ENCODE data around the gene FOXP1. TPM values are rescaled to one million over a fixed set of nuclear protein-coding genes. Genes with fewer than 3 reads are reported as not detected.
A peak's percentile ranks its signal among the peaks of the same experiment; 100 is the strongest.

The FOXP1 gene
- total and polyA plus RNA-seq, 2 of the 8 experiments (the other 6 are each of a cell fraction or from before 2014, with no cell fraction given), result 13.9 to 25.4 TPM

DNA sequence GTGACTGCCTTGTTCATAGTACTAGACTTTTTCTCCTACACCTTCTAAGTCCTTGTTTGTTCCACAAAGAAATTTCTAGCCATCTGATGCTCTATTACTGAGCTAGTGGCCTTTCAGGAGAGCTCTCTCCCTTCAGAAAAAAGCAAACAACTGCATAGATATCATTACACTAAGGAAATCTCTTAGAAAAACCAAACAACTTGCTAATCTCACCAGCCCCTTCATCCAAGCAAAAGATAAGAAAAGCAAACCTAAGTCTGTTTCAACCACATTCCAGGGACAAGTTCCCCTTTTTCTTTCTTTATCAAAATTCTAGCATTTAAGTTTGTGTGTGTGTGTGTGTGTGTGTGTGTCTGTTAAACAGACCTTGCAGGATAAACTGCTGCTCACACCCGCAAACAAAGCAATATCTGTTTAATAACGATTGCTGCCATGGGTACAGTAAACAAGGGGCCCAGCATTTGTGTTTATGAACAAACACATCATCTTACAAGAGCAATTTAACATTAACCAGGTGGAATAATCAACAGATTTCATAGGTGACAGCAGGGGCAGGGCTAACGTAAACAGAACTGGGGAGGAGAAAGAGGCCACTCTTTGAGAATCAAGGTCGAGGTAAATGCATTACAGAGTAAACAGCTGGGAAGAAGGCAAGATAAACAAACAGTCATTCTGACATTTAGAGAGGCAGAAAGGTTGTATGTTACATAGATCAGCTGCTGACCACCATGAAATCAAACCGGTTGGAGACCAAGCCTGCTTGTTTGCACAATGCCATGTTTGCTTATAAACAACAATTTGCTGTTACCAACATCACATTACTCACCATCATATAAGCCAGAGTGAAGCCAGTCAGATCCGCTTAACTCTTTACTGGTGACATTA, 375.1 kb downstream of the FOXP1 start:
- Histone ChIP-seq H3K4ac (replicated peaks; ENCODE audit: insufficient read length, low read depth, low read length) (no peak overlapping the region), H3K23me2 (ENCODE audit: low read depth, low read length) (no peaks in the 10 kb centered on the region), H3K4me2 (ENCODE audit: insufficient read depth in 1 of 2, low read depth in 2 of 2, low read length in 2 of 2) (0 out of 4 replicates have a peak overlapping the region, but pooled peaks have one; percentile 4 to 39), H4K8ac (ENCODE audit: extremely low read depth, insufficient read depth, low read length) (no peak overlapping the region), H3K9ac (replicated peaks in 1 of 4; ENCODE audit: extremely low read depth in 1 of 4, low read depth in 3 of 4, low read length in 3 of 4) (no peak overlapping the region), H3K4me3 (ENCODE audit: extremely low read depth in 1 of 4, insufficient read depth in 2 of 4, low read depth in 3 of 4, low read length in 4 of 4) (no peak overlapping the region), H3K23ac (ENCODE audit: insufficient read length) (peak overlapping the region; percentile 75), H2BK5ac (ENCODE audit: low read depth, low read length) (no peak overlapping the region), H3K27me3 (replicated peaks in 1 of 4; ENCODE audit: control insufficient read depth in 3 of 4, extremely low read depth in 1 of 4, insufficient read depth in 3 of 4, low read length in 3 of 4) (no peaks in the 10 kb centered on the region), H4K5ac (ENCODE audit: insufficient read length, low read depth, low read length) (no peak overlapping the region), H4K20me1 (replicated peaks in 1 of 2; ENCODE audit: control insufficient read depth in 1 of 2, insufficient read depth in 2 of 2, low read length in 2 of 2) (peaks cover 2% of the 10 kb centered on the region in 2 experiments), H2BK120ac (replicated peaks; ENCODE audit: low read depth, low read length) (no peak overlapping the region), H3K27ac (ENCODE audit: low read depth, low read length) (no peak overlapping the region), H2BK15ac (ENCODE audit: low read length) (no peak overlapping the region), H3K4me1 (replicated peaks in 1 of 4; ENCODE audit: control insufficient read depth in 3 of 4, insufficient read depth in 4 of 4, low read length in 3 of 4) (peaks cover 2 to 18% (median 11%) of the 10 kb centered on the region in 4 experiments; a peak in 6 of 7 replicates), H3K14ac (ENCODE audit: insufficient read length) (no peak overlapping the region), H3K9me3 (ENCODE audit: insufficient read depth in 2 of 2, low read depth in 1 of 2, low read length in 1 of 2) (no peaks in the 10 kb centered on the region), H3K18ac (ENCODE audit: extremely low read depth, low read length) (no peak overlapping the region), H4K91ac (replicated peaks; ENCODE audit: insufficient read length, low read length) (no peak overlapping the region), H3K79me2 (ENCODE audit: control insufficient read depth in 1 of 2, insufficient read depth in 2 of 2, low read length in 2 of 2) (peaks cover 0 to 42% of the 10 kb centered on the region in 2 experiments; a peak in 3 of 4 replicates), H3K79me1 (ENCODE audit: low read depth, low read length) (peaks cover 4% of the 10 kb centered on the region), H2BK20ac (ENCODE audit: low read length) (no peak overlapping the region), H2AK5ac (ENCODE audit: low read depth, low read length) (no peak overlapping the region), H3K36me3 (ENCODE audit: control insufficient read depth in 2 of 4, insufficient read depth in 4 of 4, low read length in 3 of 4) (no peaks in the 10 kb centered on the region), H3K56ac (replicated peaks; ENCODE audit: insufficient read length, low read depth, low read length) (no peak overlapping the region), H2AFZ (ENCODE audit: low read length) (no peak overlapping the region), H2BK12ac (ENCODE audit: low read depth, low read length) (no peak overlapping the region)
- TF ChIP-seq SIN3A (conservative IDR thresholded peaks at IDR 0.05 in 1 of 2, IDR thresholded peaks at IDR 0.05 in 1 of 2; ENCODE audit: low read depth in 1 of 2, low read length in 2 of 2), result 0 out of 4 replicates have a peak, but pooled peaks of 1 of the 2 experiments have one; percentile 60
- TF ChIP-seq RBBP5 (IDR thresholded peaks at IDR 0.05; ENCODE audit: borderline replicate concordance, low read depth, low read length), result no peak
- DNase-seq (ENCODE audit: low read depth in 1 of 2, low spot score in 2 of 2) (no peak), FAIRE-seq (peak; percentile 66)
- ChIA-PET CTCF (ENCODE audit: partially characterized antibody) (interaction anchor here (1.5 kb wide), 1 partner anchor 21 kb away, joined by 3 read pairs; no protein-coding TSS in a partner anchor), POLR2A (ENCODE audit: partially characterized antibody) (no interaction called here)
- 59% methylated on average over 6 of the region's 6 CpGs; no CpG with 5 or more reads in 1 of the 2 experiments for WGBS, 2 experiments (ENCODE audit: extremely low coverage in 1 of 2, insufficient coverage in 1 of 2, insufficient read length in 1 of 2, insufficient replicate concordance in 2 of 2, low coverage in 1 of 2, low lambda C conversion rate in 2 of 2, missing lambda C conversion rate in 1 of 2)

Data from H1 (cell line).